A549 (cell line): ENCODE measurements around the gene CRADD.

Experiments used
- BHLHE40 ChIP-seq: IDR thresholded peaks from 2 replicates; pipeline ENCODE4 v1.6.1; 2012; ENCODE audit warnings: low read depth, low read length, inconsistent platforms
- CHD2 ChIP-seq: fragments of 150-350 bp; IDR thresholded peaks from 2 replicates; pipeline ENCODE4 v1.6.1; 2014; ENCODE audit warnings: low read length; ENCODE audit not compliant: partially characterized antibody
- FOXS1 ChIP-seq: fragments of 250-450 bp; sonication (Bioruptor Pico); IDR thresholded peaks from 2 replicates; pipeline ENCODE4 v1.5.0; 2020; ENCODE audit warnings: mild to moderate bottlenecking, moderate library complexity
- KDM1A ChIP-seq: fragments of 200-600 bp; sonication (generic); IDR thresholded peaks from 2 replicates; pipeline ENCODE4 v1.6.1; 2016; ENCODE audit warnings: low read depth, mild to moderate bottlenecking
- RAD21 ChIP-seq, 2 experiments: fragments of >200 bp in 1 of 2; sonication (Bioruptor Twin) in 1 of 2; formaldehyde crosslinking in 1 of 2; IDR thresholded peaks in 1 of 2; conservative IDR thresholded peaks in 1 of 2; 2 replicates in 1 of 2; 3 replicates in 1 of 2; pipeline ENCODE4 v1.6.1; 2012 to 2018; ENCODE audit warnings: inconsistent platforms in 1 of 2
- SMC3 ChIP-seq: fragments of >200 bp; sonication (Bioruptor Twin); formaldehyde crosslinking; IDR thresholded peaks from 3 replicates; pipeline ENCODE4 v1.6.1; 2018; ENCODE audit warnings: inconsistent platforms
- TP53 ChIP-seq: fragments of 250-450 bp; sonication (Bioruptor Pico); IDR thresholded peaks from 2 replicates; pipeline ENCODE4 v1.5.0; 2021; ENCODE audit warnings: mild to moderate bottlenecking, moderate library complexity
- TF ChIP-seq, protein P1 (sequence below): fragments of >200 bp; sonication (Bioruptor Twin); formaldehyde crosslinking; IDR thresholded peaks from 3 replicates; pipeline ENCODE4 v1.5.1; 2016
- TF ChIP-seq, protein P2 (sequence below): fragments of 150-350 bp; IDR thresholded peaks from 2 replicates; pipeline ENCODE4 v1.6.1; 2014; ENCODE audit warnings: low read depth, mild to moderate bottlenecking, low read length

DNA sequence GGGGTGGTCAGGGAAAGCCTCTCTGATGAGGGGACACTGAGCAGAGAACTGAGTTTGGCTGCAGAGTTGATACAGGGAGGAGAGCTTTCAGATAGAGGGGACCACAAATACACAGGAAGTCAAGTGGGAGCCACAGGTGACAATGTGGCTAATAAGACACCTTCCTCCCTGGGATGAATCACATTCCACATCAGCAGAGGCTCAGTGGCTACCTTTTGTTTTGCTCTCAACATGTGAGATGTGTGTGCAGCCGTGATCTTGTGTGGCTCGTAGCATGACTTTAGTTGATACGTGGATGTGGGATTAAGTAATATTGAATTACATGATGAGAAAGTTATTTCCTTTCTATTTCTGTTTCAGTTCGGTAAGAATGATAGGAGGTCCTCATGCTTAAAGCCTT, 7.5 kb downstream of the CRADD start:
- TF ChIP-seq, protein P1, sequence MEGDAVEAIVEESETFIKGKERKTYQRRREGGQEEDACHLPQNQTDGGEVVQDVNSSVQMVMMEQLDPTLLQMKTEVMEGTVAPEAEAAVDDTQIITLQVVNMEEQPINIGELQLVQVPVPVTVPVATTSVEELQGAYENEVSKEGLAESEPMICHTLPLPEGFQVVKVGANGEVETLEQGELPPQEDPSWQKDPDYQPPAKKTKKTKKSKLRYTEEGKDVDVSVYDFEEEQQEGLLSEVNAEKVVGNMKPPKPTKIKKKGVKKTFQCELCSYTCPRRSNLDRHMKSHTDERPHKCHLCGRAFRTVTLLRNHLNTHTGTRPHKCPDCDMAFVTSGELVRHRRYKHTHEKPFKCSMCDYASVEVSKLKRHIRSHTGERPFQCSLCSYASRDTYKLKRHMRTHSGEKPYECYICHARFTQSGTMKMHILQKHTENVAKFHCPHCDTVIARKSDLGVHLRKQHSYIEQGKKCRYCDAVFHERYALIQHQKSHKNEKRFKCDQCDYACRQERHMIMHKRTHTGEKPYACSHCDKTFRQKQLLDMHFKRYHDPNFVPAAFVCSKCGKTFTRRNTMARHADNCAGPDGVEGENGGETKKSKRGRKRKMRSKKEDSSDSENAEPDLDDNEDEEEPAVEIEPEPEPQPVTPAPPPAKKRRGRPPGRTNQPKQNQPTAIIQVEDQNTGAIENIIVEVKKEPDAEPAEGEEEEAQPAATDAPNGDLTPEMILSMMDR, result no peak
- no peak for TF ChIP-seq BHLHE40
- no peak for TF ChIP-seq KDM1A
- no peak for TF ChIP-seq RAD21 (conservative IDR thresholded peaks at IDR 0.05 in 1 of 2, IDR thresholded peaks at IDR 0.05 in 1 of 2)
- TF ChIP-seq, protein P2, sequence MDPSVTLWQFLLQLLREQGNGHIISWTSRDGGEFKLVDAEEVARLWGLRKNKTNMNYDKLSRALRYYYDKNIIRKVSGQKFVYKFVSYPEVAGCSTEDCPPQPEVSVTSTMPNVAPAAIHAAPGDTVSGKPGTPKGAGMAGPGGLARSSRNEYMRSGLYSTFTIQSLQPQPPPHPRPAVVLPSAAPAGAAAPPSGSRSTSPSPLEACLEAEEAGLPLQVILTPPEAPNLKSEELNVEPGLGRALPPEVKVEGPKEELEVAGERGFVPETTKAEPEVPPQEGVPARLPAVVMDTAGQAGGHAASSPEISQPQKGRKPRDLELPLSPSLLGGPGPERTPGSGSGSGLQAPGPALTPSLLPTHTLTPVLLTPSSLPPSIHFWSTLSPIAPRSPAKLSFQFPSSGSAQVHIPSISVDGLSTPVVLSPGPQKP, result no peak
- TF ChIP-seq CHD2, result no peak
- TF ChIP-seq SMC3, result no peak
- TF ChIP-seq FOXS1, result no peak
- no peak for TF ChIP-seq TP53 (CRISPR knock-in tag)
